HepG2 (cell line): Measurements from ENCODE around the gene SLC34A3. TPM values are rescaled to one million over a fixed set of nuclear protein-coding genes. Genes with fewer than 3 reads are reported as not detected.

Source experiments
- ATAC-seq: fragments of 200-7000 bp; cut with Tn5 transposase; 3 replicates; pipeline ENCODE4 v1.9.1; 2020; ENCODE audit warnings: mild to moderate bottlenecking, moderate library complexity
- BruUV-seq: library from RNA; stranded (reverse); fragments of 400-500 nt; replicated peaks from 2 replicates; lab custom pipeline; 2021; lab: Mats Ljungman, UMichigan
- CTCF ChIA-PET: fragments of 300-600 bp; formaldehyde crosslinking; extraction: SDS; loops from one replicate; lab custom pipeline; 2021; ENCODE audit warnings: low total read pairs, inconsistent platforms, low intra/inter-chr PET ratio; lab: Yijun Ruan, JAX
- POLR2A ChIA-PET: fragments of 350-600 bp; sonication (Branson Sonifier 250); formaldehyde crosslinking; loops from one replicate; lab custom pipeline; 2020; ENCODE audit warnings: antibody characterized with exemption, inconsistent platforms; lab: Yijun Ruan, JAX
- DNase-seq: peaks from one replicate; pipeline ENCODE4 v3.0.0-alpha.2; 2015; ENCODE audit warnings: low spot score
- FAIRE-seq: peaks from 3 replicates; lab custom pipeline; 2011; peaks lifted over from hg19 to GRCh38; lab: Jason Lieb, UNC
- H2AFZ ChIP-seq: one replicate; pipeline ENCODE4 v1.6.1; 2011; ENCODE audit warnings: low read length, inconsistent platforms
- H3K27ac ChIP-seq: fragments of 300-600 bp; 3 replicates; pipeline ENCODE4 v1.8.0; 2011; ENCODE audit warnings: mixed run types, mild to moderate bottlenecking, mixed read lengths, low read length, inconsistent platforms; ENCODE audit not compliant: insufficient read depth; ENCODE audit errors: extremely low read length
- H3K27me3 ChIP-seq, 2 experiments: fragments of 200-600 bp in 1 of 2; 2 replicates in 1 of 2; 3 replicates in 1 of 2; pipeline versions ENCODE4 v1.6.0 to v1.8.0; 2011; ENCODE audit warnings: low read length in 2 of 2, mild to moderate bottlenecking in 2 of 2, moderate library complexity in 2 of 2, inconsistent platforms in 1 of 2; ENCODE audit not compliant: insufficient read depth in 2 of 2, control insufficient read depth in 1 of 2
- H3K36me3 ChIP-seq, 2 experiments: fragments of 200-600 bp in 1 of 2; replicated peaks in 1 of 2; 2 replicates in 1 of 2; 3 replicates in 1 of 2; pipeline versions ENCODE4 v1.5.1 to v1.8.0; 2011; ENCODE audit warnings: low read length in 2 of 2, inconsistent platforms in 1 of 2; ENCODE audit not compliant: insufficient read depth in 2 of 2, control insufficient read depth in 1 of 2
- H3K4me1 ChIP-seq: 2 replicates; pipeline ENCODE4 v1.5.1; 2012; ENCODE audit warnings: low read length, inconsistent platforms; ENCODE audit not compliant: insufficient read depth
- H3K4me2 ChIP-seq: 2 replicates; pipeline ENCODE4 v1.6.0; 2011; ENCODE audit warnings: low read depth, low read length, inconsistent platforms
- H3K4me3 ChIP-seq, 3 experiments: fragments of 200-600 bp in 1 of 3; sonication (generic), shearing (Covaris generic) in 1 of 3; replicated peaks in 1 of 3; 2 replicates each; pipeline ENCODE4 v1.5.1; 2011 to 2016; ENCODE audit warnings: low read length in 3 of 3, inconsistent platforms in 2 of 3, low read depth in 2 of 3, mild to moderate bottlenecking in 2 of 3, control low read depth in 1 of 3, mixed read lengths in 1 of 3; ENCODE audit not compliant: insufficient read depth in 1 of 3
- H3K79me2 ChIP-seq: one replicate; pipeline ENCODE4 v1.6.1; 2011; ENCODE audit warnings: low read length, inconsistent platforms; ENCODE audit not compliant: insufficient read depth
- H3K9ac ChIP-seq: 2 replicates; pipeline ENCODE4 v1.6.0; 2011; ENCODE audit warnings: mild to moderate bottlenecking, low read depth, low read length, inconsistent platforms; ENCODE audit not compliant: insufficient read depth
- H3K9me3 ChIP-seq: 2 replicates; pipeline ENCODE4 v1.5.1; 2012; ENCODE audit warnings: mild to moderate bottlenecking, low read length
- H4K20me1 ChIP-seq: 2 replicates; pipeline ENCODE4 v1.6.0; 2011; ENCODE audit warnings: inconsistent platforms, mild to moderate bottlenecking, low read length, moderate library complexity; ENCODE audit not compliant: insufficient read depth
- AGO2 ChIP-seq: fragments of 200-400 bp; formaldehyde crosslinking; optimal IDR thresholded peaks from 2 replicates; pipeline ENCODE3; 2017; ENCODE audit warnings: mild to moderate bottlenecking, low read depth, low read length, moderate library complexity
- BRCA1 ChIP-seq: sonication (generic); formaldehyde crosslinking; IDR thresholded peaks from 2 replicates; pipeline ENCODE4 v1.4.0; 2020; ENCODE audit warnings: missing genetic modification reagents
- CTCF ChIP-seq: sonication (generic); formaldehyde crosslinking; IDR thresholded peaks from 2 replicates; pipeline ENCODE4 v1.5.0; 2020; ENCODE audit warnings: mild to moderate bottlenecking, missing genetic modification reagents, moderate library complexity
- GATA4 ChIP-seq: sonication (generic); IDR thresholded peaks from 2 replicates; pipeline ENCODE4 v1.6.1; 2016; ENCODE audit warnings: antibody characterized with exemption, low read depth, borderline replicate concordance
- HNRNPL ChIP-seq: fragments of 200-400 bp; formaldehyde crosslinking; IDR thresholded peaks from 2 replicates; pipeline ENCODE4 v1.6.1; 2017; ENCODE audit warnings: mild to moderate bottlenecking, low read depth, low read length
- MED13 ChIP-seq: sonication (generic); formaldehyde crosslinking; IDR thresholded peaks from 2 replicates; pipeline ENCODE4 v1.5.0; 2020; ENCODE audit warnings: missing genetic modification reagents
- SALL2 ChIP-seq: sonication (generic); formaldehyde crosslinking; IDR thresholded peaks from 2 replicates; pipeline ENCODE4 v1.8.1; 2023; ENCODE audit warnings: mild to moderate bottlenecking, missing genetic modification reagents, inconsistent platforms
- XRCC5 ChIP-seq: fragments of 200-400 bp; formaldehyde crosslinking; optimal IDR thresholded peaks from 2 replicates; pipeline ENCODE3; 2017; ENCODE audit warnings: mild to moderate bottlenecking, low read length
- ZFP90 ChIP-seq: sonication (generic); formaldehyde crosslinking; IDR thresholded peaks from 2 replicates; pipeline ENCODE4 v1.8.0; 2022; ENCODE audit warnings: missing genetic modification reagents, mild to moderate bottlenecking, inconsistent platforms, borderline replicate concordance
- ZNF362 ChIP-seq: sonication (generic); formaldehyde crosslinking; IDR thresholded peaks from 2 replicates; pipeline ENCODE4 v1.4.0; 2020; ENCODE audit warnings: missing genetic modification reagents, mild to moderate bottlenecking, borderline replicate concordance
- ZNF713 ChIP-seq: sonication (generic); formaldehyde crosslinking; IDR thresholded peaks from 2 replicates; pipeline ENCODE4 v1.4.0; 2020; ENCODE audit warnings: mild to moderate bottlenecking, missing genetic modification reagents
- WGBS: methylation state at CpG from one replicate; pipeline ENCODE4 v1.1.6; 2017; ENCODE audit warnings: low lambda C conversion rate; 5-methylcytosine and 5-hydroxymethylcytosine counted together
- in situ Hi-C: cut with HindIII; loops from 2 replicates; pipeline ENCODE4 v1.10.0; 2017; ENCODE audit warnings: low pct_unique_long_range_greater_than_20kb; ENCODE audit not compliant: extremely low pct_ligation_motif_present
- intact Hi-C: fragments of 100-400 bp; cut with micrococcal nuclease; formaldehyde crosslinking; loops from one replicate; pipeline ENCODE4 v1.10.0; 2022; ENCODE audit not compliant: unreplicated experiment
- polyA plus RNA-seq, 8 experiments: library from polyadenylated mRNA; depleted of rRNA in 3 of 8; stranded (reverse) in 7 of 8; unstranded in 1 of 8; fragments of >200 nt; fragmentation: Illumina TruSeq in 4 of 8; extraction: Trizol in 4 of 8; gene quantifications; 2 replicates each; pipeline versions ENCODE4 v1.2.1 to v1.2.3, GENCODE V29; 2011 to 2016; ENCODE audit warnings: low read depth in 4 of 8, missing spikeins in 1 of 8, mixed read lengths in 1 of 8; ENCODE audit not compliant: insufficient read depth in 1 of 8
- total RNA-seq, 5 experiments: library from RNA; depleted of rRNA; stranded (reverse); fragments of >200 nt; fragmentation: Illumina TruSeq; extraction: Trizol; gene quantifications; 2 replicates each; pipeline ENCODE4 v1.2.3, GENCODE V29; 2016; ENCODE audit warnings: low read depth in 1 of 5
- TF ChIP-seq, protein P1 (sequence below): sonication (generic); formaldehyde crosslinking; IDR thresholded peaks from 2 replicates; pipeline ENCODE4 v1.4.0; 2020; ENCODE audit warnings: missing genetic modification reagents
- TF ChIP-seq, protein P2 (sequence below): sonication (generic); formaldehyde crosslinking; IDR thresholded peaks from 2 replicates; pipeline ENCODE4 v1.8.1; 2023; ENCODE audit warnings: mild to moderate bottlenecking, missing genetic modification reagents, borderline replicate concordance

Gene SLC34A3
- total and polyA plus RNA-seq, 2 of the 13 experiments (the other 11 are each of a cell fraction or from before 2014, with no cell fraction given): 0.07 to 1.0 TPM

- ATAC-seq: peak; percentile 22
- H3K27ac ChIP-seq: peak overlapping the region; percentile 90
Measured at GRCh38 chr9:137275588-137276472, 45.1 kb downstream of the SLC34A3 start.

More at GRCh38 chr9:137275588-137276472, 45.1 kb downstream of the SLC34A3 start:
- Histone ChIP-seq H3K9me3 (no peaks in the 10 kb centered on the region), H2AFZ (no peak overlapping the region), H3K36me3 (peaks cover 7 to 19% of the 10 kb centered on the region in 2 experiments; a peak in 4 of 5 replicates), H3K4me3 (peak overlapping the region; percentile 58 to 88 (median 87); a peak in 5 of 6 replicates), H3K4me1 (peaks cover 21% of the 10 kb centered on the region), H3K79me2 (peaks cover 6% of the 10 kb centered on the region), H3K4me2 (peak overlapping the region; percentile 88), H4K20me1 (no peaks in the 10 kb centered on the region), H3K27me3 (no peaks in the 10 kb centered on the region; a peak in 1 of 5 replicates), H3K9ac (peak overlapping the region; percentile 82)
- DNase-seq (no peak), FAIRE-seq (no peak)
- intact Hi-C loops: no loop called here
- ChIA-PET POLR2A (interaction anchor here (0.7 to 2.8 kb wide), 12 partner anchors 8 to 189 kb away, joined by 3 to 78 read pairs (median 10); partner anchors contain the start of genes ENTPD8, MAN1B1, NELFB and STPG3), CTCF (no interaction called here)
- TF ChIP-seq ZNF713 (CRISPR knock-in tag) (no peak), SALL2 (CRISPR knock-in tag) (peak; percentile 1; the same call in 1 of the 2 replicates), CTCF (0 out of 2 replicates have a peak, but pooled peaks have one; percentile 21), ZNF362 (CRISPR knock-in tag) (no peak), BRCA1 (CRISPR knock-in tag) (no peak), AGO2 (peak; percentile 47), HNRNPL (peak; percentile 82; the same call in 1 of the 2 replicates), XRCC5 (peak; percentile 18), MED13 (CRISPR knock-in tag) (no peak), ZFP90 (CRISPR knock-in tag) (0 out of 2 replicates have a peak, but pooled peaks have one; percentile 38), GATA4 (no peak)
- TF ChIP-seq, protein P1, sequence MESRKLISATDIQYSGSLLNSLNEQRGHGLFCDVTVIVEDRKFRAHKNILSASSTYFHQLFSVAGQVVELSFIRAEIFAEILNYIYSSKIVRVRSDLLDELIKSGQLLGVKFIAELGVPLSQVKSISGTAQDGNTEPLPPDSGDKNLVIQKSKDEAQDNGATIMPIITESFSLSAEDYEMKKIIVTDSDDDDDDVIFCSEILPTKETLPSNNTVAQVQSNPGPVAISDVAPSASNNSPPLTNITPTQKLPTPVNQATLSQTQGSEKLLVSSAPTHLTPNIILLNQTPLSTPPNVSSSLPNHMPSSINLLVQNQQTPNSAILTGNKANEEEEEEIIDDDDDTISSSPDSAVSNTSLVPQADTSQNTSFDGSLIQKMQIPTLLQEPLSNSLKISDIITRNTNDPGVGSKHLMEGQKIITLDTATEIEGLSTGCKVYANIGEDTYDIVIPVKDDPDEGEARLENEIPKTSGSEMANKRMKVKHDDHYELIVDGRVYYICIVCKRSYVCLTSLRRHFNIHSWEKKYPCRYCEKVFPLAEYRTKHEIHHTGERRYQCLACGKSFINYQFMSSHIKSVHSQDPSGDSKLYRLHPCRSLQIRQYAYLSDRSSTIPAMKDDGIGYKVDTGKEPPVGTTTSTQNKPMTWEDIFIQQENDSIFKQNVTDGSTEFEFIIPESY (CRISPR knock-in tag): peak; percentile 93
- TF ChIP-seq, protein P2, sequence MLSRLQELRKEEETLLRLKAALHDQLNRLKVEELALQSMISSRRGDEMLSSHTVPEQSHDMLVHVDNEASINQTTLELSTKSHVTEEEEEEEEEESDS: no peak
- WGBS: 67% methylated on average over 21 of the region's 24 CpGs
- in situ Hi-C loops: no loop called here
- BruUV-seq: no TSS peak
